Renal pelvis (tissue), 4 donors: ENCODE measurements around the gene DLG2. TPM values are rescaled to one million over a fixed set of nuclear protein-coding genes. Genes with fewer than 3 reads are reported as not detected.

Experiments
- DNase-seq: peaks from one replicate; pipeline ENCODE4 v3.0.0-alpha.2; 2013
- polyA plus RNA-seq, 3 donors: library from polyadenylated mRNA; unstranded; fragments of 120-200 nt; gene quantifications; one replicate each; pipeline ENCODE4 v1.2.1, GENCODE V29; 2013; ENCODE audit not compliant: insufficient read length in 3 of 3

The DLG2 gene
- polyA plus RNA-seq, 3 donors, result 10.1 to 16.6 (median 13.0) TPM

GRCh38 chr11:83583757-83584366 lies 2043.3 kb downstream of the DLG2 start:
- DNase-seq, result no peak

- no peak for DNase-seq
These were observed 2052.6 kb downstream of the DLG2 start for GRCh38 chr11:83574519-83574918.

GRCh38 chr11:83572581-83573496 lies 2054.3 kb downstream of the DLG2 start:
- DNase-seq, result no peak

- no peak for DNase-seq
These were observed 2055.8 kb downstream of the DLG2 start for GRCh38 chr11:83571302-83571701.

GRCh38 chr11:83569134-83569805 lies 2057.9 kb downstream of the DLG2 start:
- no peak for DNase-seq

GRCh38 chr11:83568516-83568915 lies 2058.6 kb downstream of the DLG2 start:
- DNase-seq, result no peak

- DNase-seq, result no peak
These were observed 2060.2 kb downstream of the DLG2 start for GRCh38 chr11:83566950-83567349.

- DNase-seq, result no peak
These were observed 2062.3 kb downstream of the DLG2 start for GRCh38 chr11:83564870-83565269.

- DNase-seq, result no peak
These were observed 2068.9 kb downstream of the DLG2 start for GRCh38 chr11:83558281-83558680.

GRCh38 chr11:83557653-83558052 lies 2069.5 kb downstream of the DLG2 start:
- DNase-seq, result no peak

GRCh38 chr11:83554876-83555275 lies 2072.3 kb downstream of the DLG2 start:
- no peak for DNase-seq

- DNase-seq, result no peak
These were observed 2077.0 kb downstream of the DLG2 start for GRCh38 chr11:83549984-83550667.

GRCh38 chr11:83546368-83546767 lies 2080.8 kb downstream of the DLG2 start:
- no peak for DNase-seq

GRCh38 chr11:83545494-83546260 lies 2081.5 kb downstream of the DLG2 start:
- DNase-seq, result no peak

- DNase-seq, result no peak
These were observed 2082.3 kb downstream of the DLG2 start for GRCh38 chr11:83544846-83545245.

- DNase-seq, result no peak
These were observed 2083.3 kb downstream of the DLG2 start for GRCh38 chr11:83543706-83544439.

GRCh38 chr11:83542861-83543260 lies 2084.3 kb downstream of the DLG2 start:
- DNase-seq, result no peak

- DNase-seq, result no peak
These were observed 2086.4 kb downstream of the DLG2 start for GRCh38 chr11:83540728-83541127.

GRCh38 chr11:83540112-83540675 lies 2086.9 kb downstream of the DLG2 start:
- DNase-seq, result no peak

- DNase-seq, result no peak
These were observed 2088.9 kb downstream of the DLG2 start for GRCh38 chr11:83538286-83538685.
